Measurements from ENCODE around the gene ANXA7. TPM values are rescaled to one million over a fixed set of nuclear protein-coding genes. Genes with fewer than 3 reads are reported as not detected.

The ANXA7 gene
- total RNA-seq, 4 donors from 2014 or later, result 12.3 to 110 (median 64.1) TPM

- Histone ChIP-seq H3K4me3 (peak overlapping the region; percentile 64 to 89 (median 80)), H3K4me1 (peaks cover 5 to 44% (median 17%) of the 10 kb centered on the region in 4 donors), H3K9me3 (no peaks in the 10 kb centered on the region), H3K27me3 (no peaks in the 10 kb centered on the region), H3K27ac (peak overlapping the region; percentile 93 to 98 (median 96)), H3K36me3 (no peaks in the 10 kb centered on the region)
- in situ Hi-C loops (cut with MboI; ENCODE audit: low pct_ligation_motif_present in 1 of 4, low pct_unique_long_range_greater_than_20kb in 1 of 4, low sequenced_read_pairs in 3 of 4), result no loop called here
- peak; percentile 67 for DNase-seq
- intact Hi-C loops (cut with DNase I; ENCODE audit: low total_unique reads), result no loop called here
- 0 to 3% methylated on average over 3 to 9 of the region's 9 CpGs for WGBS, 2 donors (ENCODE audit: low coverage in 1 of 2)
- TF ChIP-seq POLR2AphosphoS5 (IDR thresholded peaks at IDR 0.05) (peak in 2 of 3 donors; percentile 53 to 67), CTCF (IDR thresholded peaks at IDR 0.05) (no peak)
Observed at GRCh38 chr10:73413108-73413527, 740 bp downstream of the ANXA7 start.

- H3K9me3 ChIP-seq, result no peaks in the 10 kb centered on the region
- no peak for DNase-seq
- WGBS, 2 donors (ENCODE audit: low coverage in 1 of 2), result 90 to 100% methylated on average over 1 of the region's 1 CpG
- in situ Hi-C loops (cut with MboI; ENCODE audit: low pct_ligation_motif_present in 1 of 4, low pct_unique_long_range_greater_than_20kb in 1 of 4, low sequenced_read_pairs in 3 of 4), result no loop called here
- H3K27me3 ChIP-seq, result no peaks in the 10 kb centered on the region
- H3K36me3 ChIP-seq, result no peaks in the 10 kb centered on the region
- no peak overlapping the region for H3K4me3 ChIP-seq
- TF ChIP-seq POLR2AphosphoS5 (IDR thresholded peaks at IDR 0.05) (no peak), CTCF (IDR thresholded peaks at IDR 0.05) (no peak), EP300 (IDR thresholded peaks at IDR 0.05; ENCODE audit: low read depth) (no peak), POLR2A (IDR thresholded peaks at IDR 0.05) (no peak)
- H3K4me1 ChIP-seq, result peaks cover 5 to 44% (median 17%) of the 10 kb centered on the region in 4 donors
- intact Hi-C loops (cut with DNase I; ENCODE audit: low total_unique reads), result no loop called here
- H3K27ac ChIP-seq, result no peak overlapping the region
Observed at GRCh38 chr10:73410897-73411296, 3.0 kb downstream of the ANXA7 start.

DNA sequence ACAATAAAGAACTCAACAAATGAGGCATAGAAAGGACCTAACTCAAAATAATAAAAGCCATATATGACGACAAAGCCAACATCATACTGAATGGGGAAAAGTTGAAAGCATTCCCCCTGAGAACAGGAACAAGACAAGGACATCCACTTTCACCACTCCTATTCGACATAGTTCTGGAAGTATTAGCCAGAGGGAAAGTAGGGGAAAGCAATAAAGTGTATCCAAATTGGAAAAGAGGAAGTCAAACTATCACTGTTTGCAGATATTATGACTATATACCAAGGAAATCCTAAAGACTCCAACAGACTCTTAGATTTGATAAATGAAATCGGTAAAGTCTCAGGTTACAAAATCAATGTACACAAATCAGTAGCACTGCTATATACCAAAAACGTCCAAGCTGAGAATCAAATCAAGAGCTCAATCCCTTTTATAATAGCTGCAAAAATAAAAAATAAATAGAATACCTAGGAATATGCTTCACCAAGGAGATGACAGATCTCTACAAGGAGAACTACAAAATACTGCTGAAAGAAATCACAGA lies 4.8 kb downstream of the ANXA7 start:
- TF ChIP-seq POLR2AphosphoS5 (IDR thresholded peaks at IDR 0.05) (no peak), CTCF (IDR thresholded peaks at IDR 0.05) (no peak), POLR2A (IDR thresholded peaks at IDR 0.05) (no peak), EP300 (IDR thresholded peaks at IDR 0.05; ENCODE audit: low read depth) (no peak)
- no peak for DNase-seq
- Histone ChIP-seq H3K27me3 (no peaks in the 10 kb centered on the region), H3K4me1 (peaks cover 5 to 35% (median 11%) of the 10 kb centered on the region in 4 donors), H3K36me3 (no peaks in the 10 kb centered on the region), H3K27ac (no peak overlapping the region), H3K4me3 (no peak overlapping the region), H3K9me3 (no peaks in the 10 kb centered on the region)
- in situ Hi-C loops (cut with MboI; ENCODE audit: low pct_ligation_motif_present in 1 of 4, low pct_unique_long_range_greater_than_20kb in 1 of 4, low sequenced_read_pairs in 3 of 4) (no loop called here), intact Hi-C loops (cut with DNase I; ENCODE audit: low total_unique reads) (no loop called here)
- 74 to 81% methylated on average over 4 of the region's 4 CpGs for WGBS, 2 donors (ENCODE audit: low coverage in 1 of 2)

GRCh38 chr10:73408061-73408460 lies 5.8 kb downstream of the ANXA7 start:
- in situ Hi-C loops (cut with MboI; ENCODE audit: low pct_ligation_motif_present in 1 of 4, low pct_unique_long_range_greater_than_20kb in 1 of 4, low sequenced_read_pairs in 3 of 4), result no loop called here
- Histone ChIP-seq H3K4me3 (no peak overlapping the region), H3K9me3 (no peaks in the 10 kb centered on the region), H3K27me3 (no peaks in the 10 kb centered on the region), H3K36me3 (no peaks in the 10 kb centered on the region), H3K27ac (no peak overlapping the region), H3K4me1 (peaks cover 5 to 39% (median 11%) of the 10 kb centered on the region in 4 donors)
- 88 to 96% methylated on average over 5 of the region's 5 CpGs for WGBS, 2 donors (ENCODE audit: low coverage in 1 of 2)
- intact Hi-C loops (cut with DNase I; ENCODE audit: low total_unique reads), result no loop called here
- TF ChIP-seq CTCF (IDR thresholded peaks at IDR 0.05) (no peak), POLR2AphosphoS5 (IDR thresholded peaks at IDR 0.05) (no peak), EP300 (IDR thresholded peaks at IDR 0.05; ENCODE audit: low read depth) (no peak), POLR2A (IDR thresholded peaks at IDR 0.05) (no peak)
- no peak for DNase-seq
